ENCODE measurements around the gene SLC35E3.

The SLC35E3 gene

GRCh38 chr12:68760806-68761441 is 14.9 kb downstream of the SLC35E3 start:
- Histone ChIP-seq H3F3A (ENCODE audit: insufficient read depth) (no peaks in the 10 kb centered on the region), H3K27me3 (ENCODE audit: low read length) (no peaks in the 10 kb centered on the region), H3K9me2 (replicated peaks; ENCODE audit: insufficient read depth, low read length) (no peaks in the 10 kb centered on the region), H3K79me2 (ENCODE audit: insufficient read depth, low read length) (no peaks in the 10 kb centered on the region), H3K27ac (ENCODE audit: low read depth, low read length) (no peak overlapping the region), H3K9me3 (ENCODE audit: insufficient read depth, low read length) (no peaks in the 10 kb centered on the region), H3K4me2 (ENCODE audit: low read depth, low read length, poor library complexity, severe bottlenecking) (no peak overlapping the region), H3K4me3 (ENCODE audit: insufficient read depth, low read length, poor library complexity, severe bottlenecking) (no peak overlapping the region), H3K36me3 (ENCODE audit: low read length) (peaks cover 8% of the 10 kb centered on the region; the same call in 1 of the 2 replicates), H4K20me1 (ENCODE audit: low read depth, low read length) (no peaks in the 10 kb centered on the region), H2AFZ (ENCODE audit: low read depth, low read length, severe bottlenecking) (no peak overlapping the region), H3K9ac (ENCODE audit: low read length) (no peak overlapping the region)
- no peak for TF ChIP-seq EZH2phosphoT487 (conservative IDR thresholded peaks at IDR 0.05; ENCODE audit: low read length)
- TF ChIP-seq CTCF (IDR thresholded peaks at IDR 0.05; ENCODE audit: insufficient read depth, low read length, poor library complexity, severe bottlenecking): no peak

GRCh38 chr12:68761442-68761812 is 15.5 kb downstream of the SLC35E3 start:
- no peak for TF ChIP-seq CTCF (IDR thresholded peaks at IDR 0.05; ENCODE audit: insufficient read depth, low read length, poor library complexity, severe bottlenecking)
- TF ChIP-seq EZH2phosphoT487 (conservative IDR thresholded peaks at IDR 0.05; ENCODE audit: low read length): no peak
- H3K79me2 ChIP-seq (ENCODE audit: insufficient read depth, low read length): no peaks in the 10 kb centered on the region
- no peak overlapping the region for H2AFZ ChIP-seq (ENCODE audit: low read depth, low read length, severe bottlenecking)
- no peak overlapping the region for H3K9ac ChIP-seq (ENCODE audit: low read length)
- no peaks in the 10 kb centered on the region for H3K9me2 ChIP-seq (replicated peaks; ENCODE audit: insufficient read depth, low read length)
- H3K4me2 ChIP-seq (ENCODE audit: low read depth, low read length, poor library complexity, severe bottlenecking): no peak overlapping the region
- no peak overlapping the region for H3K4me3 ChIP-seq (ENCODE audit: insufficient read depth, low read length, poor library complexity, severe bottlenecking)
- H3K27ac ChIP-seq (ENCODE audit: low read depth, low read length): no peak overlapping the region
- H3K36me3 ChIP-seq (ENCODE audit: low read length): peaks cover 4% of the 10 kb centered on the region; the same call in 1 of the 2 replicates
- no peaks in the 10 kb centered on the region for H4K20me1 ChIP-seq (ENCODE audit: low read depth, low read length)
- no peaks in the 10 kb centered on the region for H3F3A ChIP-seq (ENCODE audit: insufficient read depth)
- no peaks in the 10 kb centered on the region for H3K9me3 ChIP-seq (ENCODE audit: insufficient read depth, low read length)
- H3K27me3 ChIP-seq (ENCODE audit: low read length): no peaks in the 10 kb centered on the region

- Histone ChIP-seq H3K9me3 (ENCODE audit: insufficient read depth, low read length) (no peaks in the 10 kb centered on the region), H3F3A (ENCODE audit: insufficient read depth) (no peaks in the 10 kb centered on the region), H2AFZ (ENCODE audit: low read depth, low read length, severe bottlenecking) (no peak overlapping the region), H3K4me2 (ENCODE audit: low read depth, low read length, poor library complexity, severe bottlenecking) (no peak overlapping the region), H3K27ac (ENCODE audit: low read depth, low read length) (no peak overlapping the region), H3K36me3 (ENCODE audit: low read length) (peaks cover 4% of the 10 kb centered on the region; the same call in 1 of the 2 replicates), H3K27me3 (ENCODE audit: low read length) (no peaks in the 10 kb centered on the region), H4K20me1 (ENCODE audit: low read depth, low read length) (no peaks in the 10 kb centered on the region), H3K4me3 (ENCODE audit: insufficient read depth, low read length, poor library complexity, severe bottlenecking) (no peak overlapping the region), H3K79me2 (ENCODE audit: insufficient read depth, low read length) (no peaks in the 10 kb centered on the region), H3K9me2 (replicated peaks; ENCODE audit: insufficient read depth, low read length) (no peaks in the 10 kb centered on the region), H3K9ac (ENCODE audit: low read length) (no peak overlapping the region)
- TF ChIP-seq CTCF (IDR thresholded peaks at IDR 0.05; ENCODE audit: insufficient read depth, low read length, poor library complexity, severe bottlenecking): no peak
- TF ChIP-seq EZH2phosphoT487 (conservative IDR thresholded peaks at IDR 0.05; ENCODE audit: low read length): no peak
Observed at GRCh38 chr12:68761901-68762630, 16.1 kb downstream of the SLC35E3 start.
